ENCODE results near the gene LUZP1.
"Not testable (repeated sequence)": the region's sequence is repeated elsewhere in the genome, so short reads cannot be mapped to it uniquely, and the experiment has no call there.

The LUZP1 gene

GRCh38 chr1:23168445-23169194 is at the start of gene LUZP1:
LUZP1 (minus strand) TSS chr1:23168856.
- DNase-seq, result peak; percentile 62

- DNase-seq, result no peak
These were observed 48.9 kb upstream of the LUZP1 start, which contains the start of gene HTR1D for GRCh38 chr1:23217421-23218115. HTR1D (minus strand) TSS chr1:23217502; CDS start chr1:23194219, 23,283 bp downstream.

- DNase-seq, result peak; percentile 28
These were observed 48.2 kb upstream of the LUZP1 start for GRCh38 chr1:23216771-23217420.

- no peak for DNase-seq
These were observed 47.2 kb upstream of the LUZP1 start for GRCh38 chr1:23215751-23216449.

- no peak for DNase-seq
These were observed 46.6 kb upstream of the LUZP1 start for GRCh38 chr1:23215291-23215690.

GRCh38 chr1:23214640-23215039 is 46.0 kb upstream of the LUZP1 start:
- DNase-seq, result no peak

GRCh38 chr1:23211955-23212354 is 43.3 kb upstream of the LUZP1 start:
- DNase-seq, result no peak

- DNase-seq, result no peak
These were observed 42.3 kb upstream of the LUZP1 start for GRCh38 chr1:23210963-23211362.

- DNase-seq, result no peak
These were observed 41.7 kb upstream of the LUZP1 start for GRCh38 chr1:23210351-23210785.

- no peak for DNase-seq
These were observed 41.1 kb upstream of the LUZP1 start for GRCh38 chr1:23209770-23210169.

- DNase-seq, result no peak
These were observed 39.9 kb upstream of the LUZP1 start for GRCh38 chr1:23208527-23208926.

- DNase-seq, result not testable (repeated sequence)
These were observed 39.1 kb upstream of the LUZP1 start for GRCh38 chr1:23207733-23208132.

- no peak for DNase-seq
These were observed 33.6 kb upstream of the LUZP1 start for GRCh38 chr1:23202263-23202749.

- no peak for DNase-seq
These were observed 32.2 kb upstream of the LUZP1 start for GRCh38 chr1:23200883-23201282.

GRCh38 chr1:23198373-23198772 is 29.7 kb upstream of the LUZP1 start:
- DNase-seq, result no peak

- no peak for DNase-seq
These were observed 28.1 kb upstream of the LUZP1 start for GRCh38 chr1:23196627-23197328.

- no peak for DNase-seq
These were observed 25.7 kb upstream of the LUZP1 start for GRCh38 chr1:23194119-23194984.

GRCh38 chr1:23193391-23194118 is 24.9 kb upstream of the LUZP1 start:
- no peak for DNase-seq

- DNase-seq, result no peak
These were observed 22.5 kb upstream of the LUZP1 start for GRCh38 chr1:23191199-23191598.

GRCh38 chr1:23188936-23189452 is 20.3 kb upstream of the LUZP1 start:
- not testable (repeated sequence) for DNase-seq

Data from NCI-H1436 (cell line).